Endodermal cell (in vitro differentiated cells): Measurements from ENCODE around the gene RPS10. TPM values are rescaled to one million over a fixed set of nuclear protein-coding genes. Genes with fewer than 3 reads are reported as not detected.
A peak's percentile ranks its signal among the peaks of the same experiment; 100 is the strongest.

ENCODE experiments used
- DNase-seq: peaks from one replicate; pipeline ENCODE4 v3.0.0-alpha.2; 2017
- H3K27ac ChIP-seq: 2 replicates; pipeline ENCODE4 v1.5.1; 2013; ENCODE audit warnings: mild to moderate bottlenecking, low read depth, low read length, moderate library complexity
- H3K27me3 ChIP-seq: 2 replicates; pipeline ENCODE4 v1.6.1; 2013; ENCODE audit warnings: mild to moderate bottlenecking, low read length, moderate library complexity; ENCODE audit not compliant: insufficient read depth, control insufficient read depth, poor library complexity, severe bottlenecking
- H3K36me3 ChIP-seq: 2 replicates; pipeline ENCODE4 v1.7.0; 2013; ENCODE audit warnings: mild to moderate bottlenecking, low read length, moderate library complexity; ENCODE audit not compliant: control insufficient read depth, insufficient read depth
- H3K4me1 ChIP-seq: one replicate; pipeline ENCODE4 v1.7.0; 2013; ENCODE audit warnings: low read length; ENCODE audit not compliant: control insufficient read depth, insufficient read depth
- H3K4me3 ChIP-seq: 2 replicates; pipeline ENCODE4 v1.5.1; 2013; ENCODE audit warnings: mild to moderate bottlenecking, low read length, moderate library complexity
- H3K9ac ChIP-seq: 2 replicates; pipeline ENCODE4 v1.6.1; 2013; ENCODE audit warnings: mild to moderate bottlenecking, low read length, moderate library complexity; ENCODE audit not compliant: poor library complexity, severe bottlenecking; ENCODE audit errors: extremely low read depth
- H3K9me3 ChIP-seq: 2 replicates; pipeline ENCODE4 v1.6.1; 2013; ENCODE audit warnings: mild to moderate bottlenecking, low read length, moderate library complexity; ENCODE audit not compliant: control insufficient read depth
- H3K27ac Mint-ChIP-seq: 2 replicates; pipeline ENCODE4 v1.8.0; 2020; ENCODE audit warnings: mixed read lengths
- H3K27me3 Mint-ChIP-seq: 2 replicates; pipeline ENCODE4 v1.8.0; 2021; ENCODE audit warnings: mild to moderate bottlenecking, mixed read lengths; ENCODE audit not compliant: insufficient read depth
- H3K36me3 Mint-ChIP-seq: 2 replicates; pipeline ENCODE4 v1.8.0; 2020; ENCODE audit warnings: low read depth, mixed read lengths
- H3K4me1 Mint-ChIP-seq: 2 replicates; pipeline ENCODE4 v1.8.0; 2020; ENCODE audit warnings: mixed read lengths
- H3K4me3 Mint-ChIP-seq: 2 replicates; pipeline ENCODE4 v1.8.0; 2020; ENCODE audit warnings: mild to moderate bottlenecking, moderate library complexity, mixed read lengths
- H3K9me3 Mint-ChIP-seq: 2 replicates; pipeline ENCODE4 v1.8.0; 2020; ENCODE audit warnings: mild to moderate bottlenecking, mixed read lengths
- WGBS, 2 experiments: methylation state at CpG; one replicate each; pipeline versions ENCODE4 v1.1.5 to v1.1.7; 2013; ENCODE audit warnings: missing lambda C conversion rate in 2 of 2, mixed read lengths in 1 of 2; ENCODE audit not compliant: insufficient coverage in 1 of 2, insufficient read length in 1 of 2; 5-methylcytosine and 5-hydroxymethylcytosine counted together
- total RNA-seq, 2 donors: library from RNA; stranded (reverse); fragmentation: NEBNext Ultra II Directional in 1 of 2; extraction: Animal tissue kit (Norgen Biotek cat#: 25700) in 1 of 2; gene quantifications; 2 replicates in 1 of 2; 3 replicates in 1 of 2; pipeline ENCODE4 v1.2.1, GENCODE V29; 2021
- TF ChIP-seq, protein P1 (sequence below): fragments of 200-600 bp; sonication (generic); conservative IDR thresholded peaks from 2 replicates; pipeline ENCODE4 v1.5.0; 2021; ENCODE audit warnings: antibody characterized with exemption, mild to moderate bottlenecking

The RPS10 gene
- total RNA-seq, 2 donors from 2014 or later = 1,892 to 2,030 TPM

GRCh38 chr6:34451192-34451591 is 25.3 kb upstream of the RPS10 start:
- peaks cover 7% of the 10 kb centered on the region for H3K9me3 Mint-ChIP-seq
- no peak overlapping the region for H3K27ac Mint-ChIP-seq
- H3K9ac ChIP-seq = no peak overlapping the region
- WGBS, 2 experiments = 94% methylated on average over 1 of the region's 1 CpG; no CpG with 5 or more reads in 1 of the 2 experiments
- no peaks in the 10 kb centered on the region for H3K4me1 ChIP-seq
- no peaks in the 10 kb centered on the region for H3K27me3 Mint-ChIP-seq
- no peak overlapping the region for H3K4me3 ChIP-seq
- TF ChIP-seq, protein P1, sequence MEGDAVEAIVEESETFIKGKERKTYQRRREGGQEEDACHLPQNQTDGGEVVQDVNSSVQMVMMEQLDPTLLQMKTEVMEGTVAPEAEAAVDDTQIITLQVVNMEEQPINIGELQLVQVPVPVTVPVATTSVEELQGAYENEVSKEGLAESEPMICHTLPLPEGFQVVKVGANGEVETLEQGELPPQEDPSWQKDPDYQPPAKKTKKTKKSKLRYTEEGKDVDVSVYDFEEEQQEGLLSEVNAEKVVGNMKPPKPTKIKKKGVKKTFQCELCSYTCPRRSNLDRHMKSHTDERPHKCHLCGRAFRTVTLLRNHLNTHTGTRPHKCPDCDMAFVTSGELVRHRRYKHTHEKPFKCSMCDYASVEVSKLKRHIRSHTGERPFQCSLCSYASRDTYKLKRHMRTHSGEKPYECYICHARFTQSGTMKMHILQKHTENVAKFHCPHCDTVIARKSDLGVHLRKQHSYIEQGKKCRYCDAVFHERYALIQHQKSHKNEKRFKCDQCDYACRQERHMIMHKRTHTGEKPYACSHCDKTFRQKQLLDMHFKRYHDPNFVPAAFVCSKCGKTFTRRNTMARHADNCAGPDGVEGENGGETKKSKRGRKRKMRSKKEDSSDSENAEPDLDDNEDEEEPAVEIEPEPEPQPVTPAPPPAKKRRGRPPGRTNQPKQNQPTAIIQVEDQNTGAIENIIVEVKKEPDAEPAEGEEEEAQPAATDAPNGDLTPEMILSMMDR = no peak
- DNase-seq = no peak
- no peak overlapping the region for H3K4me3 Mint-ChIP-seq
- H3K36me3 Mint-ChIP-seq = no peaks in the 10 kb centered on the region
- H3K27ac ChIP-seq = no peak overlapping the region
- peaks cover 6% of the 10 kb centered on the region for H3K4me1 Mint-ChIP-seq
- H3K9me3 ChIP-seq = peaks cover 7% of the 10 kb centered on the region
- H3K27me3 ChIP-seq = no peaks in the 10 kb centered on the region
- no peaks in the 10 kb centered on the region for H3K36me3 ChIP-seq

- H3K9me3 Mint-ChIP-seq = peaks cover 7% of the 10 kb centered on the region
- H3K36me3 ChIP-seq = no peaks in the 10 kb centered on the region
- H3K9me3 ChIP-seq = peaks cover 11% of the 10 kb centered on the region
- peak; percentile 75 for DNase-seq
- no peaks in the 10 kb centered on the region for H3K27me3 Mint-ChIP-seq
- H3K4me1 ChIP-seq = no peaks in the 10 kb centered on the region
- no peak overlapping the region for H3K27ac Mint-ChIP-seq
- no peak overlapping the region for H3K27ac ChIP-seq
- H3K4me3 ChIP-seq = no peak overlapping the region
- no peaks in the 10 kb centered on the region for H3K27me3 ChIP-seq
- TF ChIP-seq, protein P1 = no peak
- H3K4me1 Mint-ChIP-seq = peaks cover 6% of the 10 kb centered on the region
- H3K9ac ChIP-seq = no peak overlapping the region
- no peaks in the 10 kb centered on the region for H3K36me3 Mint-ChIP-seq
- WGBS, 2 experiments = 73 to 96% methylated on average over 4 to 5 of the region's 5 CpGs
- H3K4me3 Mint-ChIP-seq = no peak overlapping the region
These were observed 22.0 kb upstream of the RPS10 start for GRCh38 chr6:34447910-34448309.

DNA sequence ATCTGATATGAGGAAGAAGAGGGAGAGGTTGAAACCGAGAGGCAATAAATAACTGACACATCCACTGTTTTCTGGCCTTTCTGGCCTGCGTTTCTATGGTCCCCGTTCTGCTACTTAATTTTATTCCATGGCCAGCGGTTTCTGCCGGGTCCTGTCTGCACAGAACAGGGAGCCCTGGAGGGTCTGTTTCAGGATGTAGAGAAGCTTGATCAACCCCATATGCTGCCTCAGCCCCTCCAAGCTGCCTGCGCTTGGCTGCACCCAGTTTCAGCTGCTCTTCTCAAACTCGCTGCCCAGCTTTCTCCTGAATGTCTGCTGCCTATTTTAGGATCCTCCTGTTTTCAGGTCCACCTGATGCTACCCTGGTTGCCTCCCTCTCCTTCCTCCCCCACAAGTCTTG is 21.5 kb upstream of the RPS10 start:
- Histone ChIP-seq H3K27ac (no peak overlapping the region), H3K27me3 (no peaks in the 10 kb centered on the region), H3K4me1 (no peaks in the 10 kb centered on the region), H3K4me3 (no peak overlapping the region), H3K9ac (no peak overlapping the region), H3K9me3 (peaks cover 11% of the 10 kb centered on the region), H3K36me3 (no peaks in the 10 kb centered on the region)
- peaks cover 6% of the 10 kb centered on the region for H3K4me1 Mint-ChIP-seq
- TF ChIP-seq, protein P1 = no peak
- WGBS, 2 experiments = 81 to 92% methylated on average over 2 to 7 of the region's 7 CpGs
- no peaks in the 10 kb centered on the region for H3K27me3 Mint-ChIP-seq
- no peak for DNase-seq
- H3K9me3 Mint-ChIP-seq = peaks cover 7% of the 10 kb centered on the region
- no peaks in the 10 kb centered on the region for H3K36me3 Mint-ChIP-seq
- no peak overlapping the region for H3K27ac Mint-ChIP-seq
- no peak overlapping the region for H3K4me3 Mint-ChIP-seq
